ENCODE results near the gene KCNAB2. TPM values are rescaled to one million over a fixed set of nuclear protein-coding genes. Genes with fewer than 3 reads are reported as not detected.
A peak's percentile ranks its signal among the peaks of the same experiment; 100 is the strongest.

KCNAB2 gene
- total and polyA plus RNA-seq, 2 experiments from 2014 or later: 3.9 to 4.8 TPM

GRCh38 chr1:6127587-6128163 is 82.0 kb downstream of the KCNAB2 start:
- TF ChIP-seq EZH2 (IDR thresholded peaks at IDR 0.05; ENCODE audit: insufficient read depth, poor library complexity, severe bottlenecking) (no peak), EZH2phosphoT487 (IDR thresholded peaks at IDR 0.05; ENCODE audit: insufficient read depth, low read depth) (no peak)
- Histone ChIP-seq H3K36me3 (ENCODE audit: low read depth) (no peaks in the 10 kb centered on the region), H3K9me3 (ENCODE audit: low read depth) (no peaks in the 10 kb centered on the region), H3K27ac (no peak overlapping the region), H2AFZ (no peak overlapping the region), H3K4me1 (ENCODE audit: insufficient read depth) (no peaks in the 10 kb centered on the region), H3K4me3 (no peak overlapping the region), H3K27me3 (replicated peaks; ENCODE audit: insufficient read depth) (no peaks in the 10 kb centered on the region), H3K9ac (no peak overlapping the region), H3K79me2 (ENCODE audit: insufficient read depth) (no peaks in the 10 kb centered on the region), H3F3A (ENCODE audit: insufficient read depth) (no peaks in the 10 kb centered on the region), H3K4me2 (ENCODE audit: unreplicated experiment) (no peak overlapping the region), H3K9me2 (ENCODE audit: insufficient read depth) (no peaks in the 10 kb centered on the region), H4K20me1 (ENCODE audit: insufficient read depth) (no peaks in the 10 kb centered on the region)
- in situ Hi-C loops (cut with MboI): no loop called here
- DNase-seq: peak; percentile 78
- 19 to 30% methylated on average over 18 to 40 of the region's 41 CpGs for WGBS, 2 experiments (ENCODE audit: low coverage in 1 of 2, low lambda C conversion rate in 2 of 2, missing lambda C conversion rate in 2 of 2)

GRCh38 chr1:6128276-6129081 is 82.8 kb downstream of the KCNAB2 start:
- TF ChIP-seq EZH2phosphoT487 (IDR thresholded peaks at IDR 0.05; ENCODE audit: insufficient read depth, low read depth) (no peak), EZH2 (IDR thresholded peaks at IDR 0.05; ENCODE audit: insufficient read depth, poor library complexity, severe bottlenecking) (no peak)
- Histone ChIP-seq H3K79me2 (ENCODE audit: insufficient read depth) (no peaks in the 10 kb centered on the region), H3K27me3 (replicated peaks; ENCODE audit: insufficient read depth) (no peaks in the 10 kb centered on the region), H3K4me2 (ENCODE audit: unreplicated experiment) (no peak overlapping the region), H3K36me3 (ENCODE audit: low read depth) (no peaks in the 10 kb centered on the region), H3K9me2 (ENCODE audit: insufficient read depth) (no peaks in the 10 kb centered on the region), H3K9me3 (ENCODE audit: low read depth) (no peaks in the 10 kb centered on the region), H3K4me3 (no peak overlapping the region), H3K4me1 (ENCODE audit: insufficient read depth) (no peaks in the 10 kb centered on the region), H2AFZ (no peak overlapping the region), H3F3A (ENCODE audit: insufficient read depth) (no peaks in the 10 kb centered on the region), H3K9ac (no peak overlapping the region), H4K20me1 (ENCODE audit: insufficient read depth) (no peaks in the 10 kb centered on the region), H3K27ac (no peak overlapping the region)
- DNase-seq: no peak
- in situ Hi-C loops (cut with MboI): no loop called here
- 89 to 93% methylated on average over 33 to 34 of the region's 34 CpGs for WGBS, 2 experiments (ENCODE audit: low coverage in 1 of 2, low lambda C conversion rate in 2 of 2, missing lambda C conversion rate in 2 of 2)

GRCh38 chr1:6129313-6129712 is 83.6 kb downstream of the KCNAB2 start:
- H3K9me2 ChIP-seq (ENCODE audit: insufficient read depth): no peaks in the 10 kb centered on the region
- no peak overlapping the region for H3K4me3 ChIP-seq
- H3K9me3 ChIP-seq (ENCODE audit: low read depth): no peaks in the 10 kb centered on the region
- H3K27ac ChIP-seq: no peak overlapping the region
- no peak overlapping the region for H3K9ac ChIP-seq
- 79 to 81% methylated on average over 9 of the region's 9 CpGs for WGBS, 2 experiments (ENCODE audit: low coverage in 1 of 2, low lambda C conversion rate in 2 of 2, missing lambda C conversion rate in 2 of 2)
- H3K36me3 ChIP-seq (ENCODE audit: low read depth): no peaks in the 10 kb centered on the region
- in situ Hi-C loops (cut with MboI): no loop called here
- H3K4me2 ChIP-seq (ENCODE audit: unreplicated experiment): no peak overlapping the region
- TF ChIP-seq EZH2phosphoT487 (IDR thresholded peaks at IDR 0.05; ENCODE audit: insufficient read depth, low read depth) (no peak), EZH2 (IDR thresholded peaks at IDR 0.05; ENCODE audit: insufficient read depth, poor library complexity, severe bottlenecking) (no peak)
- no peaks in the 10 kb centered on the region for H3K27me3 ChIP-seq (replicated peaks; ENCODE audit: insufficient read depth)
- H3K4me1 ChIP-seq (ENCODE audit: insufficient read depth): no peaks in the 10 kb centered on the region
- no peaks in the 10 kb centered on the region for H4K20me1 ChIP-seq (ENCODE audit: insufficient read depth)
- DNase-seq: no peak
- no peaks in the 10 kb centered on the region for H3K79me2 ChIP-seq (ENCODE audit: insufficient read depth)
- no peaks in the 10 kb centered on the region for H3F3A ChIP-seq (ENCODE audit: insufficient read depth)
- no peak overlapping the region for H2AFZ ChIP-seq

GRCh38 chr1:6130036-6130435 is 84.3 kb downstream of the KCNAB2 start:
- H3K4me2 ChIP-seq (ENCODE audit: unreplicated experiment): no peak overlapping the region
- DNase-seq: no peak
- 61 to 63% methylated on average over 9 to 11 of the region's 11 CpGs for WGBS, 2 experiments (ENCODE audit: low coverage in 1 of 2, low lambda C conversion rate in 2 of 2, missing lambda C conversion rate in 2 of 2)
- H3K9ac ChIP-seq: no peak overlapping the region
- no peaks in the 10 kb centered on the region for H3K9me2 ChIP-seq (ENCODE audit: insufficient read depth)
- no peaks in the 10 kb centered on the region for H3K9me3 ChIP-seq (ENCODE audit: low read depth)
- H3F3A ChIP-seq (ENCODE audit: insufficient read depth): no peaks in the 10 kb centered on the region
- H3K36me3 ChIP-seq (ENCODE audit: low read depth): no peaks in the 10 kb centered on the region
- TF ChIP-seq EZH2 (IDR thresholded peaks at IDR 0.05; ENCODE audit: insufficient read depth, poor library complexity, severe bottlenecking) (no peak), EZH2phosphoT487 (IDR thresholded peaks at IDR 0.05; ENCODE audit: insufficient read depth, low read depth) (no peak)
- no peak overlapping the region for H3K4me3 ChIP-seq
- no peaks in the 10 kb centered on the region for H3K4me1 ChIP-seq (ENCODE audit: insufficient read depth)
- no peak overlapping the region for H2AFZ ChIP-seq
- in situ Hi-C loops (cut with MboI): no loop called here
- no peak overlapping the region for H3K27ac ChIP-seq
- H4K20me1 ChIP-seq (ENCODE audit: insufficient read depth): no peaks in the 10 kb centered on the region
- H3K79me2 ChIP-seq (ENCODE audit: insufficient read depth): no peaks in the 10 kb centered on the region
- H3K27me3 ChIP-seq (replicated peaks; ENCODE audit: insufficient read depth): no peaks in the 10 kb centered on the region

Measured in GM23248 (cell line).